Esophagus squamous epithelium (tissue), 4 donors: Measurements from ENCODE around the gene BNC2.

ENCODE experiments used
- CTCF ChIP-seq, 6 experiments: fragments of 450-650 bp in 4 of 6; fragments of 200-600 bp in 2 of 6; sonication (generic) in 2 of 6; IDR thresholded peaks; one replicate each; pipeline ENCODE4 v1.5.1; 2016 to 2019; ENCODE audit warnings: antibody characterized with exemption in 6 of 6, mild to moderate bottlenecking in 4 of 6, moderate library complexity in 4 of 6
- POLR2A ChIP-seq, 4 donors: fragments of 450-650 bp; IDR thresholded peaks; one replicate each; pipeline ENCODE4 v1.6.1; 2017; ENCODE audit warnings: antibody characterized with exemption in 4 of 4, mild to moderate bottlenecking in 4 of 4, moderate library complexity in 3 of 4

- TF ChIP-seq POLR2A (IDR thresholded peaks at IDR 0.05) (no peak), CTCF (IDR thresholded peaks at IDR 0.05) (no peak)
Observed at GRCh38 chr9:16515879-16516301, 354.6 kb downstream of the BNC2 start.
